Measurements from ENCODE around the gene INS. TPM values are rescaled to one million over a fixed set of nuclear protein-coding genes. Genes with fewer than 3 reads are reported as not detected.

INS gene
- total RNA-seq, 1 experiment from 2014 or later = not detected

- Mint-ChIP-seq H3K4me3 (ENCODE audit: low read depth, unreplicated experiment) (no peak overlapping the region), H3K27me3 (ENCODE audit: unreplicated experiment) (peaks cover 31% of the 10 kb centered on the region), H3K9me3 (ENCODE audit: low read depth, unreplicated experiment) (no peaks in the 10 kb centered on the region), H3K4me1 (ENCODE audit: low read depth, unreplicated experiment) (peaks cover 10% of the 10 kb centered on the region), H3K27ac (ENCODE audit: unreplicated experiment) (no peak overlapping the region), H3K36me3 (ENCODE audit: insufficient read depth, unreplicated experiment) (no peaks in the 10 kb centered on the region)
- no peak for TF ChIP-seq CTCF (IDR thresholded peaks at IDR 0.05; ENCODE audit: unreplicated experiment)
- intact Hi-C loops (cut with micrococcal nuclease; ENCODE audit: unreplicated experiment) = no loop called here
- no peak for DNase-seq
- CTCF ChIA-PET = interaction anchor here (0.8 to 1.1 kb wide), 3 partner anchors 16 to 109 kb away, joined by 3 to 4 read pairs (median 3); partner anchors contain the start of genes C11orf21 and TSPAN32
- no TSS peak for BruUV-seq (replicated peaks)
Measured at GRCh38 chr11:2193099-2193887, 32.3 kb upstream of the INS start.

GRCh38 chr11:2192435-2192834 is 31.4 kb upstream of the INS start:
- CTCF ChIA-PET = interaction anchor here (0.7 kb wide), 1 partner anchor 165 kb away, joined by 4 read pairs; no protein-coding TSS in a partner anchor
- no TSS peak for BruUV-seq (replicated peaks)
- no peak overlapping the region for H3K27ac Mint-ChIP-seq (ENCODE audit: unreplicated experiment)
- H3K9me3 Mint-ChIP-seq (ENCODE audit: low read depth, unreplicated experiment) = no peaks in the 10 kb centered on the region
- intact Hi-C loops (cut with micrococcal nuclease; ENCODE audit: unreplicated experiment) = no loop called here
- H3K27me3 Mint-ChIP-seq (ENCODE audit: unreplicated experiment) = peaks cover 28% of the 10 kb centered on the region
- no peak overlapping the region for H3K4me3 Mint-ChIP-seq (ENCODE audit: low read depth, unreplicated experiment)
- TF ChIP-seq CTCF (IDR thresholded peaks at IDR 0.05; ENCODE audit: unreplicated experiment) = no peak
- H3K4me1 Mint-ChIP-seq (ENCODE audit: low read depth, unreplicated experiment) = peaks cover 10% of the 10 kb centered on the region
- DNase-seq = no peak
- no peaks in the 10 kb centered on the region for H3K36me3 Mint-ChIP-seq (ENCODE audit: insufficient read depth, unreplicated experiment)

- Mint-ChIP-seq H3K4me1 (ENCODE audit: low read depth, unreplicated experiment) (peaks cover 4% of the 10 kb centered on the region), H3K4me3 (ENCODE audit: low read depth, unreplicated experiment) (no peak overlapping the region), H3K27me3 (ENCODE audit: unreplicated experiment) (peaks cover 23% of the 10 kb centered on the region), H3K9me3 (ENCODE audit: low read depth, unreplicated experiment) (no peaks in the 10 kb centered on the region), H3K36me3 (ENCODE audit: insufficient read depth, unreplicated experiment) (no peaks in the 10 kb centered on the region), H3K27ac (ENCODE audit: unreplicated experiment) (no peak overlapping the region)
- intact Hi-C loops (cut with micrococcal nuclease; ENCODE audit: unreplicated experiment) = no loop called here
- no peak for DNase-seq
- TF ChIP-seq CTCF (IDR thresholded peaks at IDR 0.05; ENCODE audit: unreplicated experiment) = no peak
- no TSS peak for BruUV-seq (replicated peaks)
- CTCF ChIA-PET = no interaction called here
Measured at GRCh38 chr11:2191883-2192282, 30.9 kb upstream of the INS start.

- no peak for DNase-seq
- CTCF ChIA-PET = no interaction called here
- no TSS peak for BruUV-seq (replicated peaks)
- no peaks in the 10 kb centered on the region for H3K9me3 Mint-ChIP-seq (ENCODE audit: low read depth, unreplicated experiment)
- no peaks in the 10 kb centered on the region for H3K4me1 Mint-ChIP-seq (ENCODE audit: low read depth, unreplicated experiment)
- TF ChIP-seq CTCF (IDR thresholded peaks at IDR 0.05; ENCODE audit: unreplicated experiment) = no peak
- no peak overlapping the region for H3K4me3 Mint-ChIP-seq (ENCODE audit: low read depth, unreplicated experiment)
- no peaks in the 10 kb centered on the region for H3K36me3 Mint-ChIP-seq (ENCODE audit: insufficient read depth, unreplicated experiment)
- H3K27me3 Mint-ChIP-seq (ENCODE audit: unreplicated experiment) = peaks cover 12% of the 10 kb centered on the region
- H3K27ac Mint-ChIP-seq (ENCODE audit: unreplicated experiment) = no peak overlapping the region
- intact Hi-C loops (cut with micrococcal nuclease; ENCODE audit: unreplicated experiment) = no loop called here
Measured at GRCh38 chr11:2190657-2191471, 29.9 kb upstream of the INS start.

Data from Calu3 (cell line).